Skeletal muscle tissue (tissue), 4 donors: ENCODE data around the gene PLRG1. TPM values are rescaled to one million over a fixed set of nuclear protein-coding genes. Genes with fewer than 3 reads are reported as not detected.

Experiments
- H3K27ac ChIP-seq: one replicate; pipeline ENCODE4 v1.7.0; 2013; ENCODE audit warnings: mild to moderate bottlenecking, low read depth, low read length, inconsistent platforms
- H3K27me3 ChIP-seq, 3 donors: one replicate each; pipeline ENCODE4 v1.7.0; 2013; ENCODE audit warnings: low read length in 3 of 3; ENCODE audit not compliant: control insufficient read depth in 3 of 3, insufficient read depth in 3 of 3
- H3K36me3 ChIP-seq, 3 donors: one replicate each; pipeline ENCODE4 v1.7.0; 2013; ENCODE audit warnings: low read length in 3 of 3; ENCODE audit not compliant: control insufficient read depth in 3 of 3, insufficient read depth in 3 of 3
- H3K4me1 ChIP-seq, 3 donors: one replicate each; pipeline ENCODE4 v1.7.0; 2013; ENCODE audit warnings: low read length in 3 of 3, mild to moderate bottlenecking in 3 of 3; ENCODE audit not compliant: control insufficient read depth in 3 of 3, insufficient read depth in 3 of 3
- H3K4me3 ChIP-seq, 3 donors: one replicate each; pipeline ENCODE4 v1.7.0; 2013; ENCODE audit warnings: low read length in 3 of 3
- H3K9ac ChIP-seq, 3 donors: one replicate each; pipeline ENCODE4 v1.7.0; 2013; ENCODE audit warnings: low read length in 3 of 3, mild to moderate bottlenecking in 3 of 3, moderate library complexity in 2 of 3, low read depth in 1 of 3
- H3K9me3 ChIP-seq, 3 donors: one replicate each; pipeline ENCODE4 v1.7.0; 2013; ENCODE audit warnings: low read length in 3 of 3; ENCODE audit not compliant: control insufficient read depth in 3 of 3
- total RNA-seq: library from RNA; depleted of rRNA; stranded (reverse); fragments of >200 nt; gene quantifications from one replicate; pipeline ENCODE4 v1.2.3, GENCODE V29; 2014
- donor health status: Osteomylitis.

PLRG1 gene
- total RNA-seq, 1 donor from 2014 or later: 39.7 TPM

DNA sequence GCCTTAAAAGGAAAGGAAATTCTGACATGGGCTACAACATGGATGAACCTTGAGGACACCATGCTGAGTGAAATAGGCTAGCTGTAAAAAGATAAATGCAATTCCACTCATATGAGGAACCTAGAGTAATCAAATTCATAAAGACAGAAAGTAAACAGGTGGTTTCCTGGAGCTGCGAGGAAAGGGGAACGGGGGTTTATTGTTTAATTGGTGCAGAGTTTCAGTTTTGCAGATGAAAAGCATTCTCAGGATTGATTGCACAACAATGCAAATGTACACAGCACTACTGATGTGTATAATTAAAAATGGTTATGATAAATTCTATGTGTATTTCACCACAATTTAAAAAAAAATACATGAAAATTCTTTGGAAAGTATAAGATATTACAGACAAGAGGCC is 24.0 kb downstream of the PLRG1 start:
- no peak overlapping the region for H3K27ac ChIP-seq
- H3K9ac ChIP-seq: no peak overlapping the region
- no peaks in the 10 kb centered on the region for H3K9me3 ChIP-seq
- peaks cover 0 to 9% (median 5%) of the 10 kb centered on the region in 3 donors for H3K27me3 ChIP-seq
- no peaks in the 10 kb centered on the region for H3K36me3 ChIP-seq
- H3K4me3 ChIP-seq: no peak overlapping the region
- H3K4me1 ChIP-seq: no peaks in the 10 kb centered on the region

DNA sequence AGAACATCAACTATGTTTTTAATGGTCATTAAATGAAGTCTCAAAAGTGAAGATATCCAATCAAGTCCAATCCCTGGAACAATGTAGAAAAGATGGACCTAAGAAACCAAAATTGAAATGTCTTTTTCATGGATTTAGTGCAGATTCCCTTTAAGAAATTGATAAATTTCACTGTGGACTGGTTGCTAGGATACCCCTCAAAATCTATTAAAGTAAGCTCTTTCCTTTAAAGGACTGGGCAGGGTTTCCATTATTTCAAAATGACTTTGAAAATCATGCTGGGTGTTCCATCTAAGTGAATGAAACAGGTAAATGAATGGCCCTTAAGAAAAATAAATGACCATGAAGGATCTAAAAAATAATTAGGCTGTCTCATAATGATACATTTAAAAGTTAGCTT is 28.6 kb downstream of the PLRG1 start:
- H3K4me1 ChIP-seq: no peaks in the 10 kb centered on the region
- no peaks in the 10 kb centered on the region for H3K36me3 ChIP-seq
- peaks cover 0 to 6% (median 5%) of the 10 kb centered on the region in 3 donors for H3K27me3 ChIP-seq
- H3K27ac ChIP-seq: no peak overlapping the region
- H3K9ac ChIP-seq: no peak overlapping the region
- no peak overlapping the region for H3K4me3 ChIP-seq
- no peaks in the 10 kb centered on the region for H3K9me3 ChIP-seq

DNA sequence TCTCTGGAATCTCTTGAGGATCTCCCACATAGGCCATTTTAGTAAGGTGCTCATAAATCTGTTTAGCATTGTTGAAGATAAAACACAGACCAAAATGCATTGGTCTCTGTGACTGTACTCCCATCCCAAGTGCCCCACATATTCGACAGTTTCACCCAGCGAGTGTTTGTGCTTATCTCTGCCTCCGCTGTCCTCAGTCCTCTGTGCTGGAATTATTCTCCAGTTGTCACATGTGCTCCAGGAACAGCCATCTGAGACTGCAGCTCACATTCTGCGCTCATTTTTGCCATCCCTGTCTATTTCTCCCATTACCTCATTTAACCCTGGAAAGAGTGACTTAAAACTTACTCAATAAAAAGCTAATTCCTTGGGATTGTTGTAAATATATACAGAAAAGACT is 31.0 kb downstream of the PLRG1 start:
- Histone ChIP-seq H3K27ac (no peak overlapping the region), H3K4me3 (no peak overlapping the region), H3K9me3 (no peaks in the 10 kb centered on the region), H3K9ac (no peak overlapping the region), H3K4me1 (no peaks in the 10 kb centered on the region), H3K36me3 (no peaks in the 10 kb centered on the region), H3K27me3 (peaks cover 0 to 2% (median 0%) of the 10 kb centered on the region in 3 donors)

DNA sequence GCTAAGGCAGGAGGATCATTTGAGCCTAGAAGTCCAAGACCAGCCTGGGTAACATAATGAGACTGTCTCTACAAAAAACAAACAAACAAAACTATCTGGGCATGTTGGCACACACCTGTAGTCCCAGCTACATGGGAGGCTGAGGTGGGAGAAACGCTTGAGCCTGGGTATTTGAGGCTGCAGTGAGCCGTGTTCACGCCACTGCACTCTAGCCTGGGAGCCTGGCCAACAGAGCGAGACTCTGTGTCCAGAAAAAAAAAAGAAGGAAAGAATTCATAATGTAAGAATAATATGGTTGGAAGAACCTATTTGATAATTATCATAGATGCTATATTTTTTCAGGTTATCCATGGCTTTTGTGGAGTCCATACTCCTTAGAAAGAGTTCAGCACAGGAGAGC is 32.6 kb downstream of the PLRG1 start:
- no peak overlapping the region for H3K9ac ChIP-seq
- no peak overlapping the region for H3K4me3 ChIP-seq
- no peaks in the 10 kb centered on the region for H3K27me3 ChIP-seq
- H3K9me3 ChIP-seq: no peaks in the 10 kb centered on the region
- H3K4me1 ChIP-seq: no peaks in the 10 kb centered on the region
- H3K36me3 ChIP-seq: no peaks in the 10 kb centered on the region
- H3K27ac ChIP-seq: no peak overlapping the region

DNA sequence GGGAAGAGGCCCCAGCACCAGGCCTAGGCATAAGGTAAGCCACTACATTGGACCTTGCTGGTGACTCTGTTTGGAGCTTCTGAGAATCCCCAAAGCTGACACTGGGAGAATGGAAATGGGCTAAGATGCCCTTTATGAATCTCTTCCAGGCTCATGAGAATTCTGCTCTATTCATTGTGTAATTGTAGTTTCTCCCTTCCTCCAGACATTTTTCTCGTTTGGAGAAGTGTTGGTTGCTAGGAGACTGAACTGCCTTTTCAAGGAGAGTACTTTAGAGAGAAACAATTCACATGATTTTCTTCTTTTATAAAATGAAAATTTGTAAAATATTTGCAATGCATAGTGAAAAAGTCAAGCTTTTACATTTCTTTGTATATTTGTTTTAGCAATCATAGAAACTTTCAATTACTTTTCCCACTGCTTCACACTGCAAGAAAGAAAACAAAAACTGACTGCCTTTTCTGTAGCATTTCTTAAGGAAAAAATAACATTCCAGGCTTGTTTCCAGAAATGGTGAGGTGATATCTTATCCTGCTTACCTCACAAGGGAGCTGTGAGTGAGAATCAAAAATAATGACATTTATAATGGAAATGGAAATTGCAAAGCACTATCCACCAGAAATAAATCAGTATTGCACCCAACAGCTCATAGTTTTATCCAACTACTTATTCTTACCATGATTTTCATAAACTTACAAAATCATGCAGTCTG is 33.7 kb downstream of the PLRG1 start:
- Histone ChIP-seq H3K27me3 (no peaks in the 10 kb centered on the region), H3K4me3 (no peak overlapping the region), H3K36me3 (no peaks in the 10 kb centered on the region), H3K9me3 (no peaks in the 10 kb centered on the region), H3K9ac (no peak overlapping the region), H3K27ac (no peak overlapping the region), H3K4me1 (no peaks in the 10 kb centered on the region)

DNA sequence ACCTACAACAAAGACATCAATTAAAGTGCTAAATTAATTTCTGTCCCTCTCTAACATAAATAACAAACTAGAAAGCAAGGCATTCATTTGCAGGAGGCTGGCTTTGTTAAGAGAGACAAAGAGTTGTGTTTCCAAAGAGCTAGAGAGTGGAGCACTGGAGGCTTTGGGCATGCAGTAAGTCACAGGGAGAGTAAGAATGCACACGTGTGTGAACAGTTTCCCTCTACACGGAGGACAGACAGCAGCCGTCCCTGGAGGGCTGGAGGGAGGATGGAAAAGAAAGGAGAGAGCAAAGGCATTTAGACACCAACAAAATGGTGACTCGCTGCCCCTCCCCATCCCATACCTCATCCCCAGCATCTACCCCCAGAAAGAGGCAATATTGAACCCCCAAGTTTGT is 38.2 kb downstream of the PLRG1 start:
- no peaks in the 10 kb centered on the region for H3K36me3 ChIP-seq
- H3K4me3 ChIP-seq: no peak overlapping the region
- no peaks in the 10 kb centered on the region for H3K4me1 ChIP-seq
- no peaks in the 10 kb centered on the region for H3K27me3 ChIP-seq
- no peak overlapping the region for H3K9ac ChIP-seq
- no peak overlapping the region for H3K27ac ChIP-seq
- no peaks in the 10 kb centered on the region for H3K9me3 ChIP-seq

DNA sequence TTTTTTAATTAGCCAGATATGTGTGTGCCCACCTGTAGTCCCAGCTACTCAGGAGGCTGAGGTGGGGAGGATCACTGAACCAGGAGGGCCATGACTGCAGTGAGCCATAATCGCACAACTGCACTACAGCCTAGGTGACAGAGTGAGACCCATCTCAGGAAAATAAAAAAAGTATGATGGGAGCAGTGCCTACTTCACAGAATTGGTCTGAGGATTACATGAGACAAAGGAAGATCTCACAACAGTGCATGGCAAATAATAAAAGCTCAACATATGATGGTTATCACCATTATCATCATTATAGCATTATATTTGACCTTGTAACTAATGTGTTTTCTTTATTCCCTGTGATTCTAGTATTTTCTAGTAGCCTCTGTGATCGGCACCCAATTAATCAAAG is 38.7 kb downstream of the PLRG1 start:
- H3K27ac ChIP-seq: no peak overlapping the region
- no peaks in the 10 kb centered on the region for H3K9me3 ChIP-seq
- H3K36me3 ChIP-seq: no peaks in the 10 kb centered on the region

DNA sequence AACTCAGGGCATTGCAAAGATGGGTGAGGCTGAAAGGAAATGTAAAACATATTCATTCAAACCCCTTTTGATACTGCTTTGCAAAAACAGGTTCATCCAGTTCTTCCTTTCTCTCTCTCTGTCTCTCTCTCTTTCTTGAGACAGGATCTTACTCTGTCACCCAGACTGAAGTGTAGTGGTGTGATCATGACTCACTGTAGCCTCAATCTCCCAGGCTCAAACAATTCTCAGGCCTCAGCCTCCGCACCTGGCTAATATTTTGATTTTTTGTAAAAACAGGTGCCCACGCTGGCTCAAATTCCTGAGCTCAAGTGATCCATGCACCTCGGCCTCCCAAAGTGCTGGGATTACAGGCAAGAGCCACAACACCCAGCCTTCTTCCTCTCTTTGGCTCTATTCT is 43.0 kb downstream of the PLRG1 start:
- Histone ChIP-seq H3K4me3 (no peak overlapping the region), H3K9ac (no peak overlapping the region), H3K27me3 (no peaks in the 10 kb centered on the region), H3K27ac (no peak overlapping the region), H3K9me3 (no peaks in the 10 kb centered on the region), H3K36me3 (no peaks in the 10 kb centered on the region), H3K4me1 (no peaks in the 10 kb centered on the region)

More for the DNA sequence above, 38.7 kb downstream of the PLRG1 start:
- Histone ChIP-seq H3K27me3 (no peaks in the 10 kb centered on the region), H3K4me3 (no peak overlapping the region), H3K9ac (no peak overlapping the region), H3K4me1 (no peaks in the 10 kb centered on the region)

DNA sequence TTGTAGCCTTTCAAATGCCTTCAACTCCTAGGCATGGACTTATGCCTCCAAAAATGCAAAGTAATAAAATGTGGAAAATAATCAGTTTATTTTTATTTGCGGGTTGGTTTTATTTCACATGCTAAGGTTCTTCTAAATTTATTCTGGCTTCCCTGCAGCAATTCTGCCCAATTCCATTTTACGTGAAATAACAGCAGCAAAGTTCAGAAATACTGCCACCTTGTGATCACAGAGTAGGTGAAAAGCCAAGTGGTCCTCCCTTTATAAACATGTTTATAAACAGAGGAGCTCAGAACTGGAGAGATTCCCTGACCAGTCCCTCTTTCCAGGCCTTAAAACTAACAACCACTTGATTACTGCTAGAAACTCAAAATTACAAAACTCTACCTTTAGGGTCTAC is 43.9 kb downstream of the PLRG1 start:
- H3K36me3 ChIP-seq: no peaks in the 10 kb centered on the region
- H3K9ac ChIP-seq: no peak overlapping the region
- no peak overlapping the region for H3K27ac ChIP-seq
- peaks cover 0 to 3% (median 0%) of the 10 kb centered on the region in 3 donors for H3K27me3 ChIP-seq
- H3K4me3 ChIP-seq: no peak overlapping the region
- H3K4me1 ChIP-seq: no peaks in the 10 kb centered on the region
- no peaks in the 10 kb centered on the region for H3K9me3 ChIP-seq

DNA sequence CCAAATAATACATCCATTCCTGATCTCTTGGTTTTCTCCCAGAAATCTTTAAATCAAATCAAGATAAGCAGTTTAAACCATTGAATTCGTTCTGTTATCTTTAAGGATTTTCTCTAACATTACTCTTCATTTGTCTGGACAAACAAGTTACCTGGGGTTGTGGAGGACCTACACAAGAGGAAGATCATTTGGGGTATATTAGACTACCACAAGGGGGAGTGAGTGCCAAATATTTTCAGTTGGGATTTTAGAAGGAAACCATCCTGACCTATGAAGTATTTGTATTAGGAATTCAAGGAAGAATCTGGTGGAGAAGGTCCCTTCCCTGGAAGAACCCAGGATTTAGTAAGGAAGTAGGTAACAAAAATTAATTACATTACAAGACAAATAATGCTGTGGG is 46.6 kb downstream of the PLRG1 start:
- Histone ChIP-seq H3K27me3 (peaks cover 0 to 3% (median 3%) of the 10 kb centered on the region in 3 donors), H3K4me3 (no peak overlapping the region), H3K36me3 (no peaks in the 10 kb centered on the region), H3K9ac (no peak overlapping the region), H3K4me1 (no peaks in the 10 kb centered on the region), H3K27ac (no peak overlapping the region), H3K9me3 (no peaks in the 10 kb centered on the region)
